ENCODE results near the gene TBL3. TPM values are rescaled to one million over a fixed set of nuclear protein-coding genes. Genes with fewer than 3 reads are reported as not detected.

TBL3 gene
- total and polyA plus RNA-seq, 8 donors, result 14.7 to 63.7 (median 21.4) TPM

DNA sequence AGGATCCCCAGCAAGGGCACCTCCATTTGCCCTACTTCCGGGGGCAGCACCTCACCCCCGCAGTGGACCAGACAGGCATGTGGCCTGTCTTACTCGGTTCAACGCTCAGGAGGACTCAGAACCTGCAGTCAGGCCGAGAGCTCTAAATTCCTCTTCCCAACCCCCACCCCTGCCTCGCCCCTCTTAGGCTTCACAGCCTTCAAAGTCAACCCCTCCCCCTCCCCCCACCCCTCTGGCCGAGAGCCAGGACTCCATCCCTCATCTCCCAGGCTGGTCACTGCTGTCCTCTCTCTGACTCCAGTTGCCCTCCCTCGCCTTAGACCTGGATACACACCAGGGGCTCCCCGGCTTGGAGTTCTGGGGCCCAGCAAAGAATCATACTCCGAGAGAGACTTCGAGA is 45.6 kb upstream of the TBL3 start:
- FAIRE-seq (no peak), DNase-seq (no peak), ATAC-seq (no peak)
- Histone ChIP-seq H3K4me1 (peaks cover 0 to 4% (median 0%) of the 10 kb centered on the region in 3 donors), H3K9me3 (no peaks in the 10 kb centered on the region), H3K4me3 (no peak overlapping the region), H3K27me3 (no peaks in the 10 kb centered on the region), H3K36me3 (no peaks in the 10 kb centered on the region), H3K27ac (no peak overlapping the region)
- WGBS, 2 donors, result 65 to 71% methylated on average over 11 of the region's 11 CpGs
- intact Hi-C loops (cut with DNase I), result no loop called here
- TF ChIP-seq, protein P1, sequence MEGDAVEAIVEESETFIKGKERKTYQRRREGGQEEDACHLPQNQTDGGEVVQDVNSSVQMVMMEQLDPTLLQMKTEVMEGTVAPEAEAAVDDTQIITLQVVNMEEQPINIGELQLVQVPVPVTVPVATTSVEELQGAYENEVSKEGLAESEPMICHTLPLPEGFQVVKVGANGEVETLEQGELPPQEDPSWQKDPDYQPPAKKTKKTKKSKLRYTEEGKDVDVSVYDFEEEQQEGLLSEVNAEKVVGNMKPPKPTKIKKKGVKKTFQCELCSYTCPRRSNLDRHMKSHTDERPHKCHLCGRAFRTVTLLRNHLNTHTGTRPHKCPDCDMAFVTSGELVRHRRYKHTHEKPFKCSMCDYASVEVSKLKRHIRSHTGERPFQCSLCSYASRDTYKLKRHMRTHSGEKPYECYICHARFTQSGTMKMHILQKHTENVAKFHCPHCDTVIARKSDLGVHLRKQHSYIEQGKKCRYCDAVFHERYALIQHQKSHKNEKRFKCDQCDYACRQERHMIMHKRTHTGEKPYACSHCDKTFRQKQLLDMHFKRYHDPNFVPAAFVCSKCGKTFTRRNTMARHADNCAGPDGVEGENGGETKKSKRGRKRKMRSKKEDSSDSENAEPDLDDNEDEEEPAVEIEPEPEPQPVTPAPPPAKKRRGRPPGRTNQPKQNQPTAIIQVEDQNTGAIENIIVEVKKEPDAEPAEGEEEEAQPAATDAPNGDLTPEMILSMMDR (IDR thresholded peaks at IDR 0.05), result no peak

DNA sequence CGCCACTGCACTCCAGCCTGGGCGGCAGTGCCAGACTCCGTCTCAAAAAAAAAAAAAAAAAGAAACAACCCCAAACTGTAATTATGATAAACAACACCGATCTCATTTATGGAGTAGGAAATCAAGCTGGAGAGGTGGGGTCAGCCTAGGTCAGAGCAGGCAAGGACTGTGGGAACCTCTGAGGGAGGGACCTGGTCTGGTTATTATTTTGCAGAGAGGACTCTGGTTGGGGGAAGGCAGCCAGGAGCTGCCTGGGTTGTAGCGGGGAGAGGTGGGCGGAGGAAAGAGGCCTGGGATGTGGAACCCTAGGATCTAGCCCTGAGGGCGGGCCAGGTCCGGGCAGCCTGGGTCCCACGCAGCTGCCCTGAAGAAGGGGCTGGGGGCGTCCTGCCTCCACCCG is 42.7 kb upstream of the TBL3 start:
- peak overlapping the region; percentile 29 to 66 (median 42) for H3K27ac ChIP-seq
- TF ChIP-seq, protein P1 (IDR thresholded peaks at IDR 0.05), result no peak
- WGBS, 2 donors, result 16% methylated on average over 9 to 11 of the region's 11 CpGs
- H3K4me1 ChIP-seq, result peaks cover 0 to 4% (median 0%) of the 10 kb centered on the region in 3 donors
- intact Hi-C loops (cut with DNase I), result no loop called here
- peak overlapping the region; percentile 27 to 57 (median 35) for H3K4me3 ChIP-seq
- ATAC-seq (peak; percentile 34 to 37 (median 36)), FAIRE-seq (no peak), DNase-seq (no peak)
- H3K36me3 ChIP-seq, result no peaks in the 10 kb centered on the region
- H3K27me3 ChIP-seq, result no peaks in the 10 kb centered on the region
- H3K9me3 ChIP-seq, result no peaks in the 10 kb centered on the region

DNA sequence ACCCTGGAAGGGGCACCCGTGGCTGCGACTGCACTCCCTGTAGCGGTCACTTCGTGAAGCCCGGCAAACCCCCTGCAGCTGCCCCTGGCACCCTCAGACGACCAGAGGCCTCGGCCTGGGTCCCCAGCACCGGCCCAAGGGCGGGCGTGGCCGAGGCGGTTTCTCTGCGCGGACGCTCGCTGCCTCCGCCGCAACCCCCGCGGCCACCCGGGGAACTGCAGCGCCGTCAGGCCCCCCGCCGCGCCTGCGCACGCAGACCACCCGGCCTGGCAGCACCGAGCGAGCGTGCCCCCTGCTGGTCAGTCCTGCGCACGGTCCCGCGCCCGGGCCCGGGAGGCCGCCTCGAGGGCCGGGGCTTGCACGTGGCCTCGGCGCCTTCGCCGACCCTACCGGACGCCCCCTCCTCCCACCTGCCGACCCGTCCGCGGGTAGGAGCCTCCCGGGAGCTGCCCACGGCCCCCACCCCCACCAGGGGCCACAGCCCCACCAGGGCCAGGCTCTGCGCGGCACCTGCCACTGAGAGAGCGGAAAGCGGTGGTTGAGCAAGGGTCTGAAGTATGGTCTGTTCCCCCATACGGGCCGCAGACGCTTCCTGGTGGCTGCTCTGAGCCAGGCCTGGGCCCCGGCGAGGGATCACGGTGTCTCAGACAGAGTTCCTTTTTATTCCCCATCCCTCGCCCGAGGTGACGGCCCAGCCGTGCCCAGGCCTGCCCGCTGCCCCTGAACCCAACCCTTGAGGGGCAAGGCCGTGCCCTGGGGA is 42.1 kb upstream of the TBL3 start:
- ATAC-seq (peak; percentile 84 to 95 (median 88)), FAIRE-seq (no peak), DNase-seq (peak; percentile 82 to 99 (median 94))
- WGBS, 2 donors, result 15 to 19% methylated on average over 59 to 70 of the region's 70 CpGs
- H3K27me3 ChIP-seq, result no peaks in the 10 kb centered on the region
- H3K27ac ChIP-seq, result peak overlapping the region; percentile 29 to 66 (median 42)
- H3K4me3 ChIP-seq, result peak overlapping the region; percentile 27 to 57 (median 35)
- peaks cover 0 to 4% (median 0%) of the 10 kb centered on the region in 3 donors for H3K4me1 ChIP-seq
- H3K9me3 ChIP-seq, result no peaks in the 10 kb centered on the region
- TF ChIP-seq, protein P1 (IDR thresholded peaks at IDR 0.05), result peak; percentile 99 to 100 (median 100)
- H3K36me3 ChIP-seq, result no peaks in the 10 kb centered on the region
- intact Hi-C loops (cut with DNase I), result no loop called here

DNA sequence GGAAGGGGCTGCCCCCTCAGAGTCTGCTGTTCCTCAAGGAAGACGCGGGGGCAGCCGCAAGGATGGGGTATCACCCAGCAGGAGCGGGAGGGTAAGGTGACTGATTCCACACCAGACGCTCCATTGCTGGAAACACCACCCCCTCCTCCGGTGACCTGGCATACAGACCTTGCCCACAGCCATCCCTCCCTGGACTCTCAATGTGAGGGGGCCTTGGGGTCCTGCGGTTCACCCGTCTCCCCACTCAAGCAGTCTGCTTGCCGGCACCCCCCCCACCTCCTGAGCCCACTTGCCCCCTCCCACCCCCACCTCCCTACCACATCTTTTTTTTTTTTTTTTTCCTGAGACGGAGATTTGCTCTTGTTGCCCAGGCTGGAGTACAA is 41.5 kb upstream of the TBL3 start:
- 81 to 85% methylated on average over 9 to 10 of the region's 10 CpGs for WGBS, 2 donors
- no peaks in the 10 kb centered on the region for H3K27me3 ChIP-seq
- ATAC-seq, result no peak
- no peak overlapping the region for H3K4me3 ChIP-seq
- DNase-seq, result no peak
- FAIRE-seq, result no peak
- no peak overlapping the region for H3K27ac ChIP-seq
- no peaks in the 10 kb centered on the region for H3K9me3 ChIP-seq
- peaks cover 0 to 4% (median 0%) of the 10 kb centered on the region in 3 donors for H3K4me1 ChIP-seq
- no peaks in the 10 kb centered on the region for H3K36me3 ChIP-seq
- TF ChIP-seq, protein P1 (IDR thresholded peaks at IDR 0.05), result no peak
- intact Hi-C loops (cut with DNase I), result no loop called here
